Bronchial epithelial cell (primary cell): Measurements from ENCODE around the gene UCHL3. TPM values are rescaled to one million over a fixed set of nuclear protein-coding genes. Genes with fewer than 3 reads are reported as not detected.

Experiments used
- DNase-seq: peaks from one replicate; pipeline ENCODE4 v3.0.0-alpha.2; 2010; ENCODE audit warnings: low read depth
- FAIRE-seq: peaks from 2 replicates; lab custom pipeline; 2011; peaks lifted over from hg19 to GRCh38; lab: Jason Lieb, UNC
- H3K27me3 ChIP-seq: 2 replicates; pipeline ENCODE4 v1.5.1; 2011; ENCODE audit warnings: low read length; ENCODE audit not compliant: control insufficient read depth, insufficient read depth
- H3K36me3 ChIP-seq: 2 replicates; pipeline ENCODE4 v1.5.1; 2011; ENCODE audit warnings: low read length; ENCODE audit not compliant: control insufficient read depth, insufficient read depth
- H3K4me3 ChIP-seq: 2 replicates; pipeline ENCODE4 v1.5.1; 2011; ENCODE audit warnings: mild to moderate bottlenecking, low read depth, low read length, control low read depth
- total RNA-seq: library from RNA; depleted of rRNA; stranded (reverse); fragments of >200 nt; gene quantifications from 2 replicates; pipeline ENCODE4 v1.2.1, GENCODE V29; 2014
- TF ChIP-seq, protein P1 (sequence below): IDR thresholded peaks from 2 replicates; pipeline ENCODE4 v1.5.1; 2011; ENCODE audit warnings: mild to moderate bottlenecking, moderate library complexity, low read length, control low read depth, inconsistent platforms; ENCODE audit not compliant: insufficient read depth, severe bottlenecking

The UCHL3 gene
- total RNA-seq: 74.5 and 101 TPM in 2 replicates

DNA sequence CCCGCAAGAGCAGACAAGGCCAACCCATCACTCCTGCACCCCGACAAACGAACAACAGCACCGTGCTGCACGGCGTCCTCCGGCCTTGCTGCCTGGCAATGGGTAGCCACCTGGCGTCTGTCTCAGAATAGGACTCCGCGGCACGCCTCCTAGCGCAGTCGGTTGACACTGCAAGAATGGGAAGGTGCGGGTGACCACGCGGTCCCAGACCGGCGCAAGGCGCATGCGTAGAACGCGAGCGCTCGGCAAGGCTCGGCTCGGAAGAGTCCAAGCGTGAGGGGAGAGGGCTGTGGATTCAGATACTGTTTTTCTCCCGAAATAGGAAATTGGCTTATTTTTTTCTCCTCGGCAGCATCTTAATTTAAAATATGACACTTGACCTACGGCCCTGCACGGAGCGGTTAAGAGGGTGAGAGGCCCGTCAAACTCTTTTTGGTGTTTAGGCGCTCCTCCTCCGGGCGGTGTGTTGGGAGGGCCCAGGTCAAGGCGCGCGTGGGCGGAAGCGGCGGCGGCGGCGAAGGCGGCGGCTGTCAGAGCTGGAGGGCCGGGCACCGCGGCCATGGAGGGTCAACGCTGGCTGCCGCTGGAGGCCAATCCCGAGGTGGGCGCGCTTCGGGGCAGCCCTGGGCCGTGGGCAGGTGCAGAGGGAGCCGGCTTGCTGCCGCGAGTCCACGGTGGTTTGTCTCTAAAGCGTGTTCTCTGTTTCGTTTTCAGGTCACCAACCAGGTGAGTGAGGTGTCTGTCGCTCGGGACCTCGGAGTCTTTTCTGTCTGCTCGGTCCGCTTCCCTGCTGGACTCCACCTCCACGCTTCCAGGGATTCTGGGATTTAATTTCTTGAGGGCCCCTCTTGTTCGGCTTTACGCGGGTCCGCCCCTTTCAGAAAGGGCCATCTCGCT lies at the start of gene UCHL3:
Gene UCHL3, plus strand, starts transcription at position 530 of the 897 bp plus-strand sequence. Its CDS starts 30 bp downstream, at position 560.
- TF ChIP-seq, protein P1, sequence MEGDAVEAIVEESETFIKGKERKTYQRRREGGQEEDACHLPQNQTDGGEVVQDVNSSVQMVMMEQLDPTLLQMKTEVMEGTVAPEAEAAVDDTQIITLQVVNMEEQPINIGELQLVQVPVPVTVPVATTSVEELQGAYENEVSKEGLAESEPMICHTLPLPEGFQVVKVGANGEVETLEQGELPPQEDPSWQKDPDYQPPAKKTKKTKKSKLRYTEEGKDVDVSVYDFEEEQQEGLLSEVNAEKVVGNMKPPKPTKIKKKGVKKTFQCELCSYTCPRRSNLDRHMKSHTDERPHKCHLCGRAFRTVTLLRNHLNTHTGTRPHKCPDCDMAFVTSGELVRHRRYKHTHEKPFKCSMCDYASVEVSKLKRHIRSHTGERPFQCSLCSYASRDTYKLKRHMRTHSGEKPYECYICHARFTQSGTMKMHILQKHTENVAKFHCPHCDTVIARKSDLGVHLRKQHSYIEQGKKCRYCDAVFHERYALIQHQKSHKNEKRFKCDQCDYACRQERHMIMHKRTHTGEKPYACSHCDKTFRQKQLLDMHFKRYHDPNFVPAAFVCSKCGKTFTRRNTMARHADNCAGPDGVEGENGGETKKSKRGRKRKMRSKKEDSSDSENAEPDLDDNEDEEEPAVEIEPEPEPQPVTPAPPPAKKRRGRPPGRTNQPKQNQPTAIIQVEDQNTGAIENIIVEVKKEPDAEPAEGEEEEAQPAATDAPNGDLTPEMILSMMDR: peak; percentile 99
- H3K4me3 ChIP-seq: peak within 1 kb of the TSS; percentile 100
- FAIRE-seq (peak; percentile 47), DNase-seq (peak; percentile 87)
- H3K36me3 ChIP-seq: peaks cover 2% of the 10 kb centered on the region
- H3K27me3 ChIP-seq: no peaks in the 10 kb centered on the region

DNA sequence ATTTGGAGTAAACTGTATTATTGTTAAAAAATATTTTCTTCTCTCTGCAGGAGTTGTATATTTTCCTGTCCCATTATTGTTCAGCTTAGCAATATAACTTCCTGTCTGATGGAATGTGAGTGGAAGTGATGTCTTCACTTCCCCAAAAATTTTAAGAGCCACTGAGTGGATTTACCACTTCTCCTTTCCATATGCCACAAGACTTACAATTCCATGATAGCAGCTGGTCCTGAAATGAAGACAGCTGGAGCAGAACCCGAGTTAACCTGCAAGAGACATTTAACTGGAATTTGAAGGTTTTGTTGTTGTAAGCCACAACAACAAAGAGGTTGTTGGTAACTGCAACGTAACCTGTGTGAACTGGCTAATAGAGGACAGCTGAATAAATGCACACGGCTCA lies 44.3 kb upstream of the UCHL3 start:
- no peak for FAIRE-seq
- Histone ChIP-seq H3K4me3 (no peak overlapping the region), H3K27me3 (no peaks in the 10 kb centered on the region), H3K36me3 (no peaks in the 10 kb centered on the region)
- TF ChIP-seq, protein P1: no peak
- DNase-seq: no peak

DNA sequence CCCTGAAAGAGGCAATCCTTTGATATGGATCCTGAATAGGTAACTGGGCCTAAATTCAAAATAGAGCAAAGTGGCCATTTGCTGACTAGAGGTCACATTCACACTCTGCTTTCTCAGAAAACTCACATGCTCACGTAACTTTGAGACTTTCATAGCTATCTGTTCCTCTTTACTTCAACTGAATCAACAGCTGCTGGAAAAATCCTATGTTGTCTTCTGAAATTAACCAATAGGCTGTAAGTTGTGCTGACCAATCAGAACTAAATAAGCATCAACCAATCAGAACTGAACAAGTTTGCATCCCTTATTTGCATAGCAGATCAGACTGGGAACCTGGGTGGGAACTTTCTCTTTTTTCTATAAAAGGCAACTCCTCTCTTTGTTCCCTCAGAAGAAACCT lies 43.6 kb upstream of the UCHL3 start:
- H3K36me3 ChIP-seq: no peaks in the 10 kb centered on the region
- TF ChIP-seq, protein P1: no peak
- no peaks in the 10 kb centered on the region for H3K27me3 ChIP-seq
- H3K4me3 ChIP-seq: no peak overlapping the region
- DNase-seq (no peak), FAIRE-seq (no peak)

DNA sequence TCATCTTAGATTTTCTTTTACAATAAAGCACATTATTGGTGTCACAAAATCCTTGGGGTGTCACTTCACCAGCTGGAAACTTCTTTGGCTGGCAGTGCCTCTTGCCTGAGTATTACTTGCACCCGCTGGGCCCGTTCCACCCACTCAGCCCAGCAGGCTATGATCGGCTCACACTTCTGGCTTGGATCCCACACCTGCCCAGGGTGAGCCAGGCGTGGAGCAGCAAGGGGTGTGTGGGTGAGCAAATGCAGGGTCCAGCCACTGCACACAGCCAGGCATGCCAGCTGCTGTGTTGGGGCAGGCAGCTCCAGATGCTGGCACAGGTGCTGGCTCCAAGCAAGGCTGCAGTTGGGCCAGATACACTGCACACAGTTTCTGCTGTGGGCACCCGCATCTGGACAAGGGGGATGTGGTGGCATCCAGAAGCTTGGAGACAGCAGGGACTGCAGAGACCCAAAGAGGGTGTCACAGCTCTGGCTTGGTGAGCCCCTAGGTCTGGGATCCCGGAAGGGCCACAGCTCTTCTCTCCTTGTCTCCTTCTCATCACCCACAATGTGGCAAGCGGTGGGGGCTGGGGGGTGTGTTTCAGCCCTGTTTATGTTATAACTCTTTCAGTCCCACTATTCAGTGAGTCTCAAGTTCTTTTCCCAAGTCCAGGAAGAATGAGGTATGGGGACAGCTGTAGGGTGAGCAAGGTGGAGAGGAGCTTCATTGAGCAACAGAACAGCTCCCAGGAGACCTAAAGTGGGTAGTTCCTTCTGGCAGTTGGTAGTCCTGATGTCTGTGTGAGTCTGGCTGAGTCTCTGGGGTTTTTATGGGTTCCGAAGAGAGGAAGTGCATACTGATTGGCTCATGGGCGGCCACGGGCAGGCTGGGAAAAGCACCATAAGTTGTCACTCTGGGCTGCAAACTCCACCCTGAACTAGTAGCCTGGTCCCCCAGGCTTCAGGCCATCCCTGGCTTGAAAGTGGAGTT lies 42.3 kb upstream of the UCHL3 start:
- FAIRE-seq: no peak

DNA sequence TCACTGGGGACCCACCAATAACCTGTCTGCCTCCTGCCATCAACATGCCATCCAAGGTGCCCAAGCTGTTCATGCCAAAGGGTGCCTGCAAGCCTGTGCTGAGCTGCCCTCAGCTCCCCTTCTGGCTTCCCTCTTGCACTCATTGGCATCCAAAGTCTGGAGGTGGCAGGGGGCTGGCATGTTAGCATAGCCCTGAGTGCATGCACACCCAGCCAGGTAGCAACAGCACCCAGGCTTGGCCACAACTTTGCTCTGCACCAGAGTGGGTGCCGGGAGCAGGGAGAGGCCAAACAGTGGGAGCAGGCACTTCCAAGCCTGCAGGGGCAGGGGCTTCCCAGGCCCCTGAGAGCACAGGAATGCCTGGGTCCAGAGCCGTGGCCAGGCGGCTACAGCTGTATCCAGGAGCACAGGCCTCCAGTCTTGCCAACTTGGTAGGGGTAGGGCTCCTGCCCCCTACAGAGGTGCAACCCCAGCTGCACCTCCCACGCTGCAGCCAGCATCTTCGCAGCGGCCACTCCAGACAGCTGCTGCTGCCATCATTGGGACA lies 41.5 kb upstream of the UCHL3 start:
- FAIRE-seq (no peak), DNase-seq (no peak)
- TF ChIP-seq, protein P1: no peak
- H3K4me3 ChIP-seq: no peak overlapping the region
- no peaks in the 10 kb centered on the region for H3K36me3 ChIP-seq
- H3K27me3 ChIP-seq: no peaks in the 10 kb centered on the region

More for the DNA sequence above, 42.3 kb upstream of the UCHL3 start:
- Histone ChIP-seq H3K4me3 (no peak overlapping the region), H3K27me3 (no peaks in the 10 kb centered on the region), H3K36me3 (no peaks in the 10 kb centered on the region)
- TF ChIP-seq, protein P1: no peak
- DNase-seq: peak; percentile 22
